ENCODE data around the gene SORL1-AS1.
"Not testable (repeated sequence)": the region's sequence is repeated elsewhere in the genome, so short reads cannot be mapped to it uniquely, and the experiment has no call there.

The SORL1-AS1 gene

DNA sequence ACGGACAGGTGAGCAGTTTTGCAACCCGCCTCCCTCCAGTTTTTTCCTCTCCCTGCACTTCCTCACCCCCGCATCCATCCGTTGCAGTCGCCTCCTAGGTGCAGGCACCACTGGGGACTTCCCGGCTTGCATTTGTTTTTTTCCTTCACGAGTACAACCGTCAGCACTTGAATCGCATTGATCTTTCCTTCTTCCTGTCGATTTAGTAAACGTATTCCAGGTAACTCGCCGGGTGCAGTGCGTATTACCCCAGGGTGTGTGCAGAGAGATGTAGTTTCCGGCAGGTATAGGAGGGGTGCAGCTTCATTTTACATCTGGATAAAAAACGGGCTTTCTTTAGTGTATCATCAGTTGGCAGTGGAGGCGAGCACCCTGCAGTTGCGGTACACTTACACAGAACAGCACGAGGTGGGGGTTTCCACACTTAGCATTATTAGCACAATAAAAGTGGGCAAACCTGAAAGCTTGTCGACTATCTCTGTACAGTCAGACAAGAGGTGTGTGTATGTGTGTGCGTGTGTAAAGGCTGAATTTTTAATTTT is at the start of gene SORL1-AS1:
Gene SORL1-AS1 (minus strand): TSS at position 359 of the 542 bp plus-strand sequence.
- DNase-seq = peak; percentile 9

DNA sequence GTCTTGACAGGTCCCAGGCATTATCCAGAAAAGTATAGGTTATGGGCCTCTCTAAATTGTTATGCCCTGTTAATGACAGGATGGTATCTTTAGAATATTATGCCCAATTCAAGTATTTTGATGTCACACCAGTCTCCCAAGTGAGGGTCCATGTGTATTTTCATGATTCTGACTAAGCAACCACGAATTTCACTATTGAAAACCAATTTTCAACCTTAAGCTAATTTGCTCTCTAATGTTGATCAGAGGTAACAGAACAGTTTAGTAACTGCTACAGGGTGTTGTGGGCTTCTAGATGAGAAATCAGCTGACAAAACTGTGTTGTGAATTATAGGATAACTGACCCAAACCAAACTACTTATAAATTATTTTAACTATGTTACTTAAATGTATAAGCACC is 48.0 kb upstream of the SORL1-AS1 start:
- no peak for DNase-seq

DNA sequence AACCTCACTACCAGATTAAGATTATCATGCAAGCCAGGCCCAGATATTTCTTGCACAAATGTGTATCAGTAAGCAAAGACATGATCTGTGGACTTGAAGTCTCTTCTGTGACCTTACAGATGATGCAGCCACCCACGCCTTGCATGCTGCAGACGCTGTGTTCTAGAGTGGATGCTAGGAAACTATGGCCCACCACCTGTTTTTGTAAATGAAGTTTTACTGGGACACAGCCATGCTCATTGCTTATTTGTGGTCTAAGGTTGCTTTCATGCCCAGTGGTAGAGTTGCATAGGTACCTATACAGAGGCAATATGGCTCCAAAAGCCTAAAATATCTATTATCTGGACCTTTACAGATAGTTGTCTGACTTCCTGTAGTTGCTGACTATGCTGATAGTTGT is 47.5 kb upstream of the SORL1-AS1 start:
- DNase-seq = no peak

DNA sequence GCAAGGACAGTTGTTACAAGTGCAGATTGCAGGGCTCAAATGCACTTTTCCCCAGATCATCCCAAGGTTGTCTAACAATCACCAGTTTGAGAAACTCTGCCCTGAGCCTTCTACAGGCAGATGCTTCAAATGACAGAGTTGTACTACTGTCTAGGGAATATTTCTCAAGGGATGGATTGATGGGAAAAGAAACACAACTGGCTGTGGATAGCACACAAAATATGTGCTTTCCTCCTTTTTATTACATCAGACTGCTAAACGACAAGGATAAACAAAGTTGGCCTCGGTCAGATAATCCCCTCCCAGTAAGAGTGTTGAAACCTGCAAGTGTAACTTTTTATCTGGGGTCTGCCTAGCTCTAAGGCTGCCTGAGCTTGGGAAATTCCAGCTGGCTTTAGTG is 46.6 kb upstream of the SORL1-AS1 start:
- no peak for DNase-seq

DNA sequence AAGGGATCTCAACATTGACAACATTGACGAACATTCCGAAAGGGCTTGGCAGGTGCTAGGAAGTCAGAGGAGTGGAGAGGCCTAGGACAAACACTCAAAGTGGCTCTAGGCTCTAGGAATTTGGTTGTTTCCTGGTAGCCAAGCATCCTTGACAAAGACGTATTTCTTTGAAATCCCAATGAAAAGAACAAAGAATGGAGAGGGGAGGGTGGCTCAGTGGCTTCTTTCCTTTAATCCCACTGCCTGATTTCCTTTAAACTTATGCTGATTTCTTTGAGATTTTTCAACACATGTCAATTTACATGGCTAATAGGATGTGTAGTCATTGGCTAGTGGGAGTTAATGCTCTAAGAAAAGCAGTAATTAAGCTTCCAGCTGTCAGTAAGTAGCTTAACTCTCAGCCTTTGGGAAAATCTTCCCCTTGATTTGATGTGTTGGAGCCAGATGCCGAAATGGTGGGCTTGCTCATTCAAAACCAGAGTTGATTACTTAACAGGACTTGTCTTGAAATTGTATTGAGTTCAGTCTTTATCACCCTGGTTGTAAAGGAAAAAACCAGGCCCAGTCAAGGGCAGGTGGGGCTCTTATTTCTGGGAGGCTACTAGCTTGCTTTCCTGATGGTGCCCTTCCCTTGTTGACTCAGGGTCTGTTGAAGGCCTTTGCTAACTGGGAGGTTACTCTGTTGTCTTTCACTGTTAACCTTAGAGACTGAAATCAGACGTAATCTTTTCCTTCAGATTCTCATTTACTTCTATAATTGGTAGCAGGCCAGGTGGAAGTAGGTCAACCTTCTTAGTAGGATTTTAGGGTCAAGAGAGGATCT is 44.6 kb upstream of the SORL1-AS1 start:
- no peak for DNase-seq

DNA sequence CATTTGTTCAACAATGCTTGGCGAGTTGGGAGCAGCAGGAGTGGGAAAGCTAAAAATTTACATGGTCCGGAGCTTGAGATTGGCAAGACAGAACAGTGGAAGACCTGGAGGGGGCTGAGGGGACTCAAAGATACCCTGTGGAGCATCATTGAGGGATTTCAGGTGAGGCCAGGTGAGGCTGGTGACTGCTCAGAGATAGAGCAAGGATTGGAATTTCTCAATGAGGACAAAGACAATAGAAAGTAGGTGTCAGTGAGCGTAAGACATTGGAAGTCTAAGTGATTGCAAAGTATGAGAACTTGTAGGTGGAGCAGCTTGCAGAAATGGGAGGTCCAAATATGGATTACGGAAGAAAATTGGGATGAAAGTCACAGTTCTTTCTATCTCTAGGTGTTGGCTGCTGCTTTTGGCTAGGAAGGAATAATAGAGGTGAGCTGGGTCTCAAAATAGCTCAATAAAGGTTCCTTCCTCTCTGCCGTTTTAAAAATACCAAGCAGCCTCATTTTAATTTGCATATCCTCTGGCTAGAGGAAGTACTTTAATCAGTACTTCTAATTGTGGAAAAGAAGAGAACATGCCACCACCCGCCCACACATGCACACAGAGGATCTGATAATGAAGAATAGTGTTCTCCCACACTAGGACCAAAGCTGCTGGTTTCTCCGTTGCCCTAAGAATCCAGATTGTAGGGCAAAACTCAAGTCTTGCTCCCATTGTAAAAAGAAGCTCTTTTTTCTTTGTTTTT is 41.8 kb upstream of the SORL1-AS1 start:
- no peak for DNase-seq

DNA sequence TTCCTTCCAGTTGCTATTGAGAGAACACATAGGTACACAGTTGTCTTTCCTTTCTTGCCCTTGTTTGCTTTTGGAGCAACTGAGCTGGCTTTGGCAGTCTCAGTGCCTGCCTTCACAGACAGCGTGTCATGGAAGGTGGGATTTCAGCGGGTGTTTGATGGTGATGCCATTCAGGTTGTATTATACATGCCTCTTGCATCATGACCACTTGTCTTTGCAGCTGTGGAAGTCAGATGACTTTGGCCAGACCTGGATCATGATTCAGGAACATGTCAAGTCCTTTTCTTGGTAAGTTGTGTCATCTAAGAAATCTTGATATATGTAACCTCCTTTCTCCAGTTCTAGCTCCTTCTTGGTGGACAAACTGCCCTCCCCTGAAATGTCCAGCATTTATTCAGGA is 37.1 kb upstream of the SORL1-AS1 start:
- no peak for DNase-seq

DNA sequence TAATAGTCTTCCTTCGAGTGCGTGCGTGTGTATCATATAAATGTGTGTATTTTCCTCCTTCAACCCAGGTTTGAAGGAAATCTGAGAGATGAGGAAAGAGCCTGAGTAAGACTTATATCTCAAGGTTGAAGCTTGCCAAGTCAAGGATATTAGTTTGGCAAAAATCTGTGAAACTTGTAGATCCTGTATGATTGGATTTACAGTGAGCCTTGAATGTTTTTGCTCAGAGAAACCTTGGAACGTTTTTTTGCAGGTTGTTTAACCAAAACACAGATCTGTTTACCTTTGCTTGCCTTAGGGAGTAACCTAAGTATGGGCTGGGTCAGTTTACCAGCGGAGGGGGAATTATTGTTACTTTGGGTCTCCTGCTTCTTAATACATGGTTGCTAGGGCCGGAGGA is 35.9 kb upstream of the SORL1-AS1 start:
- DNase-seq = no peak

DNA sequence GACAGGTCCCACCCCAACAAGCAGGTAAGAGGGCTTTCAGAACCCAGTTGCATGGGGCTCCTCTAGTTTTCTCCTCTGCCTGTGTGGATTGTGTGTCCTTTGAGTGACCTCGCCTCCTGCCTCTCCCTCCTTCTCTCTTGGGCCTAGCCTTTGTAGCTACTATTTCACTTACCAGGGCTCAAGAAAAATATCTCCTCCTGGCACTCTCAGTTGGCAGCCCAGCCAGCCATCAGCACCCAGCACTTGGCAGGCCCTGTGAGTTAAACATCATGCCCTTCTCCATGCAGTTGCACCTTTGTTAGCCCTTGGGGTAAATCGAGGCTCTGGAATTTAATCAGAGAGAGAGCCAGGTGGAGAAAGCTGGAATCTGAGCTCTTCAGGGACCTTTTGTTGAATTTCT is 35.4 kb upstream of the SORL1-AS1 start:
- no peak for DNase-seq

DNA sequence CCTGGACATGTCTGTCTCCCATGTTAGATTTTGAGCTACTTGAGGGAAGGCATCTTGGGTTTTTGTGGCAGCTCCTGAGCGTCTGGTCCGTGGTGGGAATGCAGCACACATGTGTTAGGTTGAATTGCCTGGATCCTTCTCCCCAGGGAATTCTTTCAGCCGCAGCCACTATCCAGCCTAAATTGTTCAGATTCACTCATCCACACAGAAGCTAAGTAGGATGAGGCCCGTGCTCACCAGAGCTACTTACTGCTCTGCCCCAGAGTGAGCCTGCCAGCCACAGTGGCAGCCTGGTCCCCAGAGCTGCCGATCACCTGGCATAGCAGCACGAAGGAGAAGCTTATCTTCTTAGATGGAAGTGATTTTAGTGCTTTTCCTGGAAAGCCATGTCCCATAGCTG is 34.4 kb upstream of the SORL1-AS1 start:
- DNase-seq = no peak

DNA sequence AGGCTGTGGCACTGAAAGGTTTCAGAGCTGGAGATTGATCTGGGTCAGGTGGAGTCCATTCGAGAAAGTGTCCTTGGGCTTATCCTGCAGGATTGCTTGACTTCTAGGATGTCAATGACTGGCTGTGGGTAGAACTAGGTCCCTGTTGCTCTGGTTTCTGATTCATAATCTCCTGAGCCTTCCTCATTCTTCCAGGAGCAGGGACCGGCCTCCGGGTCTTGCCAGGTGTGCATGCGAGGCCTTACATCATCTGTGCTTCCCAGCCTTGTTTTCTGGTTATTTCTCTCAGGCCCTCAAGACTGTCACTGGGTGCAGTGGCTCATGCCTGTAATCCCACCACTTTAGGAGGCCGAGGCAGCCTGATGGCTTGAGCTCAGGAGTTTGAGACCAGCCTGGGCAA is 33.3 kb upstream of the SORL1-AS1 start:
- DNase-seq = no peak

DNA sequence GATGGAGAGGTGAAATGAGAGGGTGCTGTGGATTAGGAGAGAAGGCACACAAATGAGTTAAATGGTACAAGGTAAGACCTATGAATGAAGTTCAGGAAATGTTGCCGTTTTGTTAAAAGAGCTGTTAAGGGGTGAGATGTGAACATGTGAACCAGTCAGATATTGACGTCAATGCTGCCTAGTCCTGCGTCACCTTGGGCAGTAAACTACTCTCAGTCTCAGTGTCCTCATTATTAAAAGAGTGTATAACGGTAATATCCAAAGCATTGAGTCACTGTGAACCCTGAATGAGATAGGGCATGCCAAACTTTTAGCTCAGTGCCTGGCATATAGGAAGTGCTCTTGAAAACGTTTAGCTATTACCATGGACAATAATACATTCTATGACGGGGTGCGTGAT is 32.4 kb upstream of the SORL1-AS1 start:
- DNase-seq = no peak

DNA sequence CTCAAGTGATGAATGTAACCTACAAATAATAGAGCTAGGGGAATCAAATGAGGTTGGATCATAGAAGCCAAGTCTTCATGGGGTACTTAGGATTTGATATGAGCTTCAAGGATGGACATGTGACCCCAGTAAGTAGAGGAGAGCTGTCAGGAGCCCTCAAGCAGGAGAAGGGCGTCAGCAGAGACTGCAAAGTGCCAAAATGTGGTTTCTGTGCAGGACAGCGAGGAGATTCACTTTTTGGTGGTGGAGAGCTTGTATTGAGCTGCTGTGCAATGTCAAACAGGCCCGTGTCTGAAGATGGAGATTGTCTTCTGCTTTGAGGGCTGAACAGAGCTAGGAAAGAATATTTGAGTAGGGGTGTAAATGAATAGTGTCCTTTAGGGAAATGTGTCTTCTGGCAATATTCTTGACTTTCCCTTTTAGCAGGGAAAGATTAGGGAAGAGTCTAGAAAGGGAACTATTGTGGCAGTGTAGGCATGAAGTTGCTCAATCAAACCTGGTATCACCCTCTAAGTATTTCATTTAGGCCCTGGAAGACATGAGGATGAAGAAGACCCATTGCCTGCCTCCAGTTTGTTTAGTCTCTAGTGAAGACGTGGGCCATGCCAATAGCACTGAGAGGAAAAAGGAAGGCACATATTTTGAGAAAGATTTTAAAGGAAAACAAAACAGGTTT is 31.2 kb upstream of the SORL1-AS1 start:
- no peak for DNase-seq

DNA sequence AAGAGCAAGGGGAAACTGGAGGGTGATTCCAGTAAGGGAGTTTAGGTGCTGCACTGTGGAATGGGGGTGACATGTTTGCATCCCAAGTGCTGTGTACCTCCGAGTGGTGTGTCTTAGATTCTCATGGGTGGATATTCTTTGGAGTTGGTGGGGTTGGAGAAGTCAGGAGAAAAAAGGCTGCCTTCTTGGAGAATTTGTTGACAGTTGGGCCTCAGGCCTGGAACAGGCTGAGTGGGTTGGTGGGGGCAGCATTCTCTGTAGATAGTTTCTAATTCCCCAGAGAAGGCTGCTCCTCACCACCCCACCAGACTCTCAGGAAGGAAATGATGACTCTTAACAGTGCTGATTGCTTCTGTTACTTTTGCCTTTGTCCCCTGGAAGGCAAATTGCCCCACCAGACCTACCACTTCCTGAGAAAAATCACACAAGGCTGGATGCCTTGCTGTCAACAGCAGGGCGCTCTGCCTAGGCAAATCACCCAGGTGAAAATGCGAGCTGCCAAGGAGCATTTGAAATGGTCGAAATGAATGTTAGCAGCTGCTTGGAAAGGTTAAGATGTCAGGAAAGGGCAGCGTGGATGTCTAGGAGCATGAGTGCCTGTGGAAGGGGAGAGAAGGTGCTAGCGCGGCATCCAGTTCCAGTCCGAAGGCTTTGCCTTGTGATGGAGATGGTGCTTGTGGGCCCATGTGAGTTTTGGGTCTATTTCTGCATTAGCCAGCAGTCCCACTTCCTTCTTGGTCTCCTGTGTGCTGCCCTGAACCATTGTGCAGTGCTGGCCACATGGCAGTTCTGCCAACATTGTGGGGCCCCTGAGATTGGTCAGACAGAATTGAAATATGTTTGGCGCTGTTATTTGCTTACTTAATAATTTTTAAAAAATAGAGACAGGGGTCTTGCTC is 29.7 kb upstream of the SORL1-AS1 start:
- no peak for DNase-seq

DNA sequence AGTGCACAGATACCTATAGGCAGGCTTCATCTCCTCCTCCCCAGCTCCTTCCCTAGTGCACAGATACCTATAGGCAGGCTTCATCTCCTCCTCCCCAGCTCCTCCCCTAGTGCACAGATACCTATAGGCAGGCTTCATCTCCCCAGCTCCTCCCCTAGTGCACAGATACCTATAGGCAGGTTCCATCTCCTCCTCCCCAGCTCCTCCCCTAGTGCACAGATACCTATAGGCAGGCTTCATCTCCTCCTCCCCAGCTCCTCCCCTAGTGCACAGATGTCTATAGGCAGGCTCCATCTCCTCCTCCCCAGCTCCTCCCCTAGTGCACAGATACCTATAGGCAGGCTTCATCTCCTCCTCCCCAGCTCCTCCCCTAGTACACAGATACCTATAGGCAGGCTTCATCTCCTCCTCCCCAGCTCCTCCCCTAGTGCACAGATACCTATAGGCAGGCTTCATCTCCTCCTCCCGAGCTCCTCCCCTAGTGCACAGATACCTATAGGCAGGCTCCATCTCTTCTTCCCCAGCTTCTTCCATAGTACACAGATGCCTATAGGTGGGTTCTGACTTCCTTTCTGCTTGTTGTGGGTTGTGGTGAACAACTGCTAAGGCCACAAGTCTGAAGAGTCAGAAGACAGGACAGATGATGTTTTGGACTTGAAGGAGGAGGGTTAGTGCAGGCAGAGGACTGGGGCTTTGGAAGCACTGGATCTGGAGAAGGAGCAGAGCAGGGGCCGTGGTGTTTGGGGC is 28.9 kb upstream of the SORL1-AS1 start:
- not testable (repeated sequence) for DNase-seq

DNA sequence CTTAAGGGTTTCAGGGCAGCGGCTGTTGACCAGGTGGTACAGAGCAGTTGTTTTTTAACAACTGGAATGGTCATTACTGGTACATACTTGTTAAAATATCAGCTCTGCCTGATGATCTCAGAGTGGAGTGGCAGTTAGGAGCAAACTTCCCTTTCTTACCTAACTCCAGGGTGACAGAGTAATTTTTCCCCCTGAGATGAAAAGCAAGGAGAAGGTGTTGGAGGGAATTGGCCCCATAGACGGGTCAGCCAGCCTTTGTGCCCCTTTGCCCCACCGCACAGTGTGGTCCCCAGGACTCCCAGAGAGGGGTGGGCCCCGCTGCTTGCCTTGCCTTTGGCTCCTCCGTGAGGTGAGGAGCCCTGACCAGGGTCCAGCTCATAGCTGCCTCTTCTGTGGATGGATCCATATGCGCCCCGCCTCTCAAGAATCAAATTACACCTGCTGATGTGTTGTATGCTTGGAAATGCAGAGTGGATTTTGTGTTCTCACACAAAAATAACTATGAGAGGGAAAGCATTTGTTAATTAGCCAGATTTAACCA is 27.0 kb upstream of the SORL1-AS1 start:
- DNase-seq = no peak

DNA sequence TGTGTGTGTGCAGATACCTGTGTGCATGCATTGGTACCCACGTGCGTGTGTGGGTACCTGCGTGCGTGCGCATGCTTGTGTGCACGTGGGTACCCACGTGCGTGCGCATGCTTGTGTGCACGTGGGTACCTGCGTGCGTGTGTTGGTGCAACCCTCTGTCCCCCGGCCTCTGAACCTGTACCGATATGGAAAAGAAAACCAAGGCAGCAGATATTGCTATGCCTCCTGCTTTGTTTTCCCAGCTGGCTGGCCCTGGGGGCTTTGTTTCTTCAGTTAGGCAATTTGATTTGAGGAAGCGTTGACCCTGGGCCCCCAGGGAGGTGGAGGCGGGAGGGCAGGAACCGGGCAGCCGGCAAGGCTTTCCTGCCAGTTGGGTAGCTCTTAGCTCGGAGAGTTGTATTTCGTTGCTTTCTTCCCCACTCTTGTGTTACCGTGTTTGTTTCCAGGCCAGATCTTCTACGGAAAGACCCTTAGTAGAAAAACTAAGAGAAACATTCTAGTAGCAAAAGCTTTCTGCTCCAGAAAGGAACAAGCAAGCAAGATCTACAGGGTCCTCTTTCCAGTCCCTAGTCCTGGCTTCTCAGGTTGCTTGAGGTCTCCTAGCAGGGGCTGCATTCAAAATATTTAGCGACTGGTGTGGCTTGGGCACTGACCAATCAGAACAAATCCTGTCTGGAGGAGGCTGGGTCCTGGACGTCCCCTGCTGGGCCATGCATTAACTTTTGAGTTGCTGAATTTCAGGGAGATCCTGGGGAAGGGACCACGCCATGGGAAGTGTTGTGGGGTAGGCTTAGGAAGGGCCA is 26.3 kb upstream of the SORL1-AS1 start:
- DNase-seq = no peak

DNA sequence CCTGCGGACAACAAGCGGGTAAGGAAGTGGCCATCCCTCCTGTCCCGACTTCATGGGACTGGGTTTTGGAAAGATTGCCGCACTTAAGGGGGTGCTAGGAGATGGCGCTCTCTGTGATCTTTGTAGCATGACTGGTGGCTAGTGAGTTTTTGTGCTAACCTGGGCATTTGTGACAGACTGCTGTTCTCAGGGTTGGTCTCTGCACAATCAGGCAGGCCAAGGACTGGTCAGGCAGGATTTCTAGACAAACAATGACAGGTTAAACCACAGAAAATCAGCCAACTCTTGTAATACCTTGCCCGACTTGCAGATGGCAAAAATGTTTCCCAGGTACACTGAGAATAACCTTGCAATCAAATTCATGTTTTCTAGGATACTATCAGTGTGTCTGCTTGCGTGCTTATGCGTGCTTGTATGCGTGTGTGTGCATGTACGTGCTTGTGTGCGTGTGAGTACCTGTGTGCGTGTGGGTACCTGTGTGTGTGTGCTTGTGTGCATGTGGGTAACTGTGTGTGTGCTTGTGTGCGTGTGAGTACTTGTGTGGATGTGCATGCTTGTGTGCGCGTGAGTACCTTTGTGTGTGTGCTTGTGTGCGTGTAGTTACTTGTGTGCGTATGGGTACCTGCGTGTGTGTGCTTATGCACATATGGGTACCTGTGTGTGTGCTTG is 25.6 kb upstream of the SORL1-AS1 start:
- no peak for DNase-seq

DNA sequence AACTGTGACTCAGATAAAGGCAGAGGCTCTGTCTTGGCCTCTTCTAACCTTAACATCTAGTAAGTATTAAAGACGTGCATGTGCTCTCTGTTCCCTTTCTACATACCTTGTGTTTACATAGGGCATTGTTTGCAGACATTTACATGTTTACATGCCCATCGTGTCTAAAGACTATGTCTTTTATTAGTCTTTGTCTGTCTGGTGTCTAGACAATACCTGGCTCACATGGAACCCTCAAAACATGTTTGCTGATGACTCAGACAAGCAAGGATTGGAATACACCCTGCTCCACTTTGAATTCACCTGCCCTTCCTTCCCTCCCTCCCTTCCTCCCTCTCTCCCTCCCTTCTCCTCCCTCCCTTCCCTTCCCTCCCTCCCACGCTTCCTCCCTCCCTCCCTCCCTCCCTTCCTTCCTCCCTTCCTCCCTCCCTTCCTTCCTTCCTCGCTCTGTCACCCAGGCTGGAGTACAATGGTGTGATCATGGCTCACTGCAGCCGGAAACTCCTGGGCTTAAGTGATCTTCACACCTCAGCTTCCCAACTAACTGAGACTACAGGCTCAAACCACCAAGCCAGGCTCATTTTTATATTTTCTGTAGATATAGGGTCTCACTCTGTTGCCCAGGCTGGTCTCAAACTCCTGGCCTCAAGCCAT is 23.7 kb upstream of the SORL1-AS1 start:
- no peak for DNase-seq
